ENCODE measurements around the gene SPIRE1. TPM values are rescaled to one million over a fixed set of nuclear protein-coding genes. Genes with fewer than 3 reads are reported as not detected.

The SPIRE1 gene
- total RNA-seq, 4 donors from 2014 or later: 25.3 to 39.5 (median 30.6) TPM

GRCh38 chr18:12424252-12424651 is 233.7 kb downstream of the SPIRE1 start:
- no peaks in the 10 kb centered on the region for H3K36me3 ChIP-seq
- H3K4me3 ChIP-seq (replicated peaks in 1 of 3): no peak overlapping the region
- 87 to 89% methylated on average over 4 of the region's 4 CpGs for WGBS, 2 donors
- peaks cover 7 to 9% of the 10 kb centered on the region in 2 donors for H3K4me1 ChIP-seq
- no peak for DNase-seq
- TF ChIP-seq, protein P1, sequence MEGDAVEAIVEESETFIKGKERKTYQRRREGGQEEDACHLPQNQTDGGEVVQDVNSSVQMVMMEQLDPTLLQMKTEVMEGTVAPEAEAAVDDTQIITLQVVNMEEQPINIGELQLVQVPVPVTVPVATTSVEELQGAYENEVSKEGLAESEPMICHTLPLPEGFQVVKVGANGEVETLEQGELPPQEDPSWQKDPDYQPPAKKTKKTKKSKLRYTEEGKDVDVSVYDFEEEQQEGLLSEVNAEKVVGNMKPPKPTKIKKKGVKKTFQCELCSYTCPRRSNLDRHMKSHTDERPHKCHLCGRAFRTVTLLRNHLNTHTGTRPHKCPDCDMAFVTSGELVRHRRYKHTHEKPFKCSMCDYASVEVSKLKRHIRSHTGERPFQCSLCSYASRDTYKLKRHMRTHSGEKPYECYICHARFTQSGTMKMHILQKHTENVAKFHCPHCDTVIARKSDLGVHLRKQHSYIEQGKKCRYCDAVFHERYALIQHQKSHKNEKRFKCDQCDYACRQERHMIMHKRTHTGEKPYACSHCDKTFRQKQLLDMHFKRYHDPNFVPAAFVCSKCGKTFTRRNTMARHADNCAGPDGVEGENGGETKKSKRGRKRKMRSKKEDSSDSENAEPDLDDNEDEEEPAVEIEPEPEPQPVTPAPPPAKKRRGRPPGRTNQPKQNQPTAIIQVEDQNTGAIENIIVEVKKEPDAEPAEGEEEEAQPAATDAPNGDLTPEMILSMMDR (IDR thresholded peaks at IDR 0.05): no peak
- TF ChIP-seq POLR2A (IDR thresholded peaks at IDR 0.05): no peak
- no peak overlapping the region for H3K27ac ChIP-seq
- intact Hi-C loops (cut with DNase I): no loop called here
- no peaks in the 10 kb centered on the region for H3K27me3 ChIP-seq
- no peaks in the 10 kb centered on the region for H3K9me3 ChIP-seq

GRCh38 chr18:12423820-12424219 is 234.1 kb downstream of the SPIRE1 start:
- Histone ChIP-seq H3K4me1 (peaks cover 7 to 9% of the 10 kb centered on the region in 2 donors), H3K36me3 (no peaks in the 10 kb centered on the region), H3K4me3 (replicated peaks in 1 of 3) (no peak overlapping the region), H3K9me3 (no peaks in the 10 kb centered on the region), H3K27ac (no peak overlapping the region), H3K27me3 (no peaks in the 10 kb centered on the region)
- TF ChIP-seq, protein P1 (IDR thresholded peaks at IDR 0.05): no peak
- no peak for TF ChIP-seq POLR2A (IDR thresholded peaks at IDR 0.05)
- WGBS, 2 donors: 78 to 91% methylated on average over 1 to 3 of the region's 5 CpGs
- intact Hi-C loops (cut with DNase I): no loop called here
- DNase-seq: no peak

- Histone ChIP-seq H3K4me3 (replicated peaks in 1 of 3) (no peak overlapping the region), H3K27ac (no peak overlapping the region), H3K9me3 (no peaks in the 10 kb centered on the region), H3K27me3 (no peaks in the 10 kb centered on the region), H3K4me1 (peaks cover 7 to 9% of the 10 kb centered on the region in 2 donors), H3K36me3 (no peaks in the 10 kb centered on the region)
- TF ChIP-seq, protein P1 (IDR thresholded peaks at IDR 0.05): no peak
- no peak for TF ChIP-seq POLR2A (IDR thresholded peaks at IDR 0.05)
- intact Hi-C loops (cut with DNase I): no loop called here
- whole genome bisulfite sequencing, 2 donors: 98% methylated on average over 4 to 8 of the region's 10 CpGs
- DNase-seq: no peak
Observed at GRCh38 chr18:12423393-12423792, 234.5 kb downstream of the SPIRE1 start.

DNA sequence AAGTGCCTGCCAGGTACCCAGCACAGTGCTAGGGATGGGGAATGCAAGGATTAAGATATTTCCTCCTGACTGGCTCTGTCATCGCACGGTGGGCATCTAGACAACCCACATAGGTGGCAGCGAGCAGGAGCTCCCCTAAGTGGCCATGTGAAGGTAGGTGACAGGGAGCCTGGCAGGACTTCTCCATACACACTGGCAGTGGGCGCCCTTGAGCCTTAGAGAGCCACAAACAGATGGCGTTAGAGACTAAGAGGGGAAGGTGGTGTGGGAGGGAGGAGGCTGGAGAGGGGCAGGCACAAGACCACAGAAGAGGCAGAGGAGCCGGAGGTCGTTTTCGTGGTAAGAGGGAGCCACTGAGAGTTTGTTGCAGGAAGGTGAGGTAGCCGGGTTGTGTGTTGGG is 235.0 kb downstream of the SPIRE1 start:
- H3K9me3 ChIP-seq: no peaks in the 10 kb centered on the region
- peaks cover 7 to 9% of the 10 kb centered on the region in 2 donors for H3K4me1 ChIP-seq
- TF ChIP-seq POLR2A (IDR thresholded peaks at IDR 0.05): no peak
- TF ChIP-seq, protein P1 (IDR thresholded peaks at IDR 0.05): no peak
- DNase-seq: no peak
- H3K36me3 ChIP-seq: no peaks in the 10 kb centered on the region
- no peaks in the 10 kb centered on the region for H3K27me3 ChIP-seq
- no peak overlapping the region for H3K4me3 ChIP-seq (replicated peaks in 1 of 3)
- H3K27ac ChIP-seq: no peak overlapping the region
- 89 to 90% methylated on average over 9 of the region's 9 CpGs for WGBS, 2 donors
- intact Hi-C loops (cut with DNase I): no loop called here

- H3K27ac ChIP-seq: no peak overlapping the region
- WGBS, 2 donors: 70 to 71% methylated on average over 5 of the region's 5 CpGs
Observed at GRCh38 chr18:12421732-12422131, 236.2 kb downstream of the SPIRE1 start.

More at GRCh38 chr18:12421732-12422131, 236.2 kb downstream of the SPIRE1 start:
- TF ChIP-seq, protein P1 (IDR thresholded peaks at IDR 0.05): no peak
- no peak for TF ChIP-seq POLR2A (IDR thresholded peaks at IDR 0.05)
- H3K27me3 ChIP-seq: no peaks in the 10 kb centered on the region
- no peak overlapping the region for H3K4me3 ChIP-seq (replicated peaks in 1 of 3)
- no peaks in the 10 kb centered on the region for H3K9me3 ChIP-seq
- peaks cover 7 to 9% of the 10 kb centered on the region in 2 donors for H3K4me1 ChIP-seq
- H3K36me3 ChIP-seq: no peaks in the 10 kb centered on the region
- intact Hi-C loops (cut with DNase I): no loop called here
- DNase-seq: no peak
